Pancreas (tissue), 10 donors: ENCODE data around the gene GBX2. TPM values are rescaled to one million over a fixed set of nuclear protein-coding genes. Genes with fewer than 3 reads are reported as not detected.

Source experiments
- ATAC-seq, 4 donors: fragments of 200-7000 bp; cut with Tn5 transposase; one replicate each; pipeline versions ENCODE4 v1.8.0 to v1.9.1; 2020; ENCODE audit warnings: mild to moderate bottlenecking in 4 of 4, moderate library complexity in 4 of 4
- DNase-seq, 6 donors: peaks; one replicate each; pipeline ENCODE4 v3.0.0-alpha.2; 2020
- FAIRE-seq: peaks from 2 replicates; lab custom pipeline; 2012; peaks lifted over from hg19 to GRCh38; lab: Jason Lieb, UNC
- H3K27ac ChIP-seq, 4 donors: fragments of 200-600 bp; sonication (generic); 1 replicate in 3 of 4; 2 replicates in 1 of 4; pipeline versions ENCODE4 v1.5.0 to v1.8.0; 2020
- H3K27me3 ChIP-seq, 4 donors: fragments of 200-600 bp; one replicate each; pipeline ENCODE4 v1.8.0; 2021
- H3K36me3 ChIP-seq, 3 donors: fragments of 200-600 bp; sonication (generic) in 1 of 3; one replicate each; pipeline versions ENCODE4 v1.5.0 to v1.8.0; 2020 to 2021
- H3K4me1 ChIP-seq, 3 donors: fragments of 200-600 bp; one replicate each; pipeline ENCODE4 v1.8.0; 2021
- H3K4me3 ChIP-seq, 4 donors: fragments of 200-600 bp; sonication (generic) in 2 of 4; one replicate each; pipeline versions ENCODE4 v1.5.0 to v1.8.0; 2020 to 2021
- H3K9me3 ChIP-seq, 4 donors: fragments of 200-600 bp; one replicate each; pipeline ENCODE4 v1.8.0; 2021
- WGBS, 2 donors: extraction: QIAGEN DNeasy Blood & Tissue Kit; methylation state at CpG; one replicate each; pipeline ENCODE4 v1.1.7; 2013; 5-methylcytosine and 5-hydroxymethylcytosine counted together
- intact Hi-C, 3 donors: fragments of 100-400 bp; cut with DNase I; formaldehyde crosslinking; loops; one replicate each; pipeline versions ENCODE4 v1.11.1 to v1.14.2; 2022
- polyA plus RNA-seq, 2 donors: library from polyadenylated mRNA; stranded (reverse); fragments of 200-250 nt; gene quantifications; one replicate each; pipeline ENCODE4 v1.2.3, GENCODE V29; 2013
- total RNA-seq, 6 donors: library from RNA; stranded (reverse); fragmentation: NEBNext Ultra II Directional in 4 of 6; extraction: Animal tissue kit (Norgen Biotek cat#: 25700) in 4 of 6; gene quantifications; one replicate each; pipeline versions ENCODE4 v1.2.1 to v1.2.4, GENCODE V29; 2021 to 2023
- TF ChIP-seq, protein P1 (sequence below), 4 donors: fragments of 200-600 bp; sonication (generic) in 3 of 4; IDR thresholded peaks; one replicate each; pipeline versions ENCODE4 v1.5.0 to v1.8.0; 2021; ENCODE audit warnings: antibody characterized with exemption in 4 of 4
- donor health status: healthy with polysubstance abuse.
- donor health status: DM: no; HTN: no; CAD: no; lungs with moderate emphysema.
- donor health status: DM: no; HTN: no; CAD: no.
- donor health status: control.
- donor health status: control.
- donor health status: Bipolar disorder and iron deficiency.
- donor health status: DM: yes; HTN: yes; CAD: no.
- donor health status: DM: no; HTN: no; CAD: no.
- donor health status: DM: no; HTN: no; CAD: no.
- donor health status: DM: yes; HTN: yes; CAD: no.

Gene GBX2
- total and polyA plus RNA-seq, 8 donors, result not detected

DNA sequence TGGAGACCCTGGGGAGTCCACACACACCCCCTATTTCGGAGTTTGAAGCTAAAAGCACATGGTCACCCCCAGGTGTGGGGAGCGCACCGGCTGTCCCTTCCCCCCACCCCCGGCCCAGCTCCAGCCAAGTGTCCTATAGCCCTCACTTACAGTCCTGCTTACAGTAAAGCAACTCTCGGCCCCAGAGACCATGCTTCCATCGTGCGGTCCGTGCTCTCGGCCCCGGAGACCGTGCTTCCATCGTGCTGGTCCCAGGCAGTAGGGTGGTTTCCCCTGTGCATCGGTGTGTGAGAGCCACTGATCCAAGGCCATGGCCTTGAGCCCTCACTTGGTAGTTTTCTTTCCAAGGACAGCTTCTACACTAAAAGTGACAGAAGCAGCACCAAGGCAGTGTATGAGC lies 48.7 kb downstream of the GBX2 start:
- ATAC-seq (no peak), FAIRE-seq (no peak), DNase-seq (peak in 1 of 6 donors; percentile 15)
- H3K4me3 ChIP-seq, result no peak overlapping the region
- peaks cover 0 to 8% (median 0%) of the 10 kb centered on the region in 3 donors for H3K36me3 ChIP-seq
- intact Hi-C loops, result no loop called here
- no peak overlapping the region for H3K27ac ChIP-seq
- WGBS, 2 donors, result 86 to 90% methylated on average over 13 of the region's 13 CpGs
- H3K9me3 ChIP-seq, result no peaks in the 10 kb centered on the region
- TF ChIP-seq, protein P1, sequence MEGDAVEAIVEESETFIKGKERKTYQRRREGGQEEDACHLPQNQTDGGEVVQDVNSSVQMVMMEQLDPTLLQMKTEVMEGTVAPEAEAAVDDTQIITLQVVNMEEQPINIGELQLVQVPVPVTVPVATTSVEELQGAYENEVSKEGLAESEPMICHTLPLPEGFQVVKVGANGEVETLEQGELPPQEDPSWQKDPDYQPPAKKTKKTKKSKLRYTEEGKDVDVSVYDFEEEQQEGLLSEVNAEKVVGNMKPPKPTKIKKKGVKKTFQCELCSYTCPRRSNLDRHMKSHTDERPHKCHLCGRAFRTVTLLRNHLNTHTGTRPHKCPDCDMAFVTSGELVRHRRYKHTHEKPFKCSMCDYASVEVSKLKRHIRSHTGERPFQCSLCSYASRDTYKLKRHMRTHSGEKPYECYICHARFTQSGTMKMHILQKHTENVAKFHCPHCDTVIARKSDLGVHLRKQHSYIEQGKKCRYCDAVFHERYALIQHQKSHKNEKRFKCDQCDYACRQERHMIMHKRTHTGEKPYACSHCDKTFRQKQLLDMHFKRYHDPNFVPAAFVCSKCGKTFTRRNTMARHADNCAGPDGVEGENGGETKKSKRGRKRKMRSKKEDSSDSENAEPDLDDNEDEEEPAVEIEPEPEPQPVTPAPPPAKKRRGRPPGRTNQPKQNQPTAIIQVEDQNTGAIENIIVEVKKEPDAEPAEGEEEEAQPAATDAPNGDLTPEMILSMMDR (IDR thresholded peaks at IDR 0.05), result no peak
- H3K4me1 ChIP-seq, result no peaks in the 10 kb centered on the region
- no peaks in the 10 kb centered on the region for H3K27me3 ChIP-seq

DNA sequence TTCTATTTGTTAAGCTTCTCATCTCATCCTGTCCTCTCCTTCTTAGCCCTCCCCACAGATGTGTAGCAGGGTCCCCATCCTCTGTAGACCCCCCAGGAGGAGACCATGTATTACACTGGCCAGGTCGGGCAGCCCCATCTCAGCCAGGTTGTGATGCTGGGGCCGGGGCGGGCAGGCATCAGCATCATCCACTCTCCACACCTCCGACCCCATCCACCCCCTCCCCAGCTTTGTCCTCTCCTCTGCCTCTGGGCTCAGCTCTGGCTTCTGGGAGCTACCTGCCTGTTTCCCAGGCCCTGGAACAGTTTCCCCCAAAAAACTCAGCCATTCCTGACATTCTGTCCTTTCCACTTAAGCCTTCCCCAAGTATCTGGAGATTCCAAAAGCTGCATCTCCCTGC lies 49.2 kb downstream of the GBX2 start:
- no peaks in the 10 kb centered on the region for H3K4me1 ChIP-seq
- H3K27ac ChIP-seq, result no peak overlapping the region
- DNase-seq, result no peak
- FAIRE-seq, result no peak
- ATAC-seq, result no peak
- 94 to 100% methylated on average over 4 of the region's 4 CpGs for WGBS, 2 donors
- intact Hi-C loops, result no loop called here
- peaks cover 0 to 4% (median 0%) of the 10 kb centered on the region in 3 donors for H3K36me3 ChIP-seq
- H3K4me3 ChIP-seq, result no peak overlapping the region
- no peaks in the 10 kb centered on the region for H3K9me3 ChIP-seq
- TF ChIP-seq, protein P1 (IDR thresholded peaks at IDR 0.05), result no peak
- no peaks in the 10 kb centered on the region for H3K27me3 ChIP-seq

DNA sequence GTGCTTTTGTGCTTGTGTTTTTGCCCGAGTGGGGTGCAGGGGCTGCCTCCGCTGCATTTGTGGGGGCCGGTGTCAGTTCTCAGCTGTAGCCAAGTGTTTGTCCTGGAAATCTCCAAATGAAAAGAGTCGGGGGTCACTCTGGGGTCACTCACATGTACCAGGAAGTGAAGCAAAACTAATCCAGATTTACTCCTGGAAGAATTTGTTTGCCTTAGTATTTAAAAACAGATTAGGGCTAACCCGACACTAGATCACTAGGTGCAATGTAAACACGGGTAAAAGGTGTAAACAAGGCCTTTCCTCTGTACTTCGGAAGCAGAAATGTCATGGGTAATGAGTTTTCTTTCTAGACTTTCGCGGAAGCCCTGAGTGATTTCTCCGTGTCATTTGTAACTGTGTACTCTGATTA lies 50.3 kb downstream of the GBX2 start:
- 46% methylated on average over 10 of the region's 10 CpGs for WGBS, 2 donors
- FAIRE-seq (no peak), DNase-seq (peak in 1 of 6 donors; percentile 10)

DNA sequence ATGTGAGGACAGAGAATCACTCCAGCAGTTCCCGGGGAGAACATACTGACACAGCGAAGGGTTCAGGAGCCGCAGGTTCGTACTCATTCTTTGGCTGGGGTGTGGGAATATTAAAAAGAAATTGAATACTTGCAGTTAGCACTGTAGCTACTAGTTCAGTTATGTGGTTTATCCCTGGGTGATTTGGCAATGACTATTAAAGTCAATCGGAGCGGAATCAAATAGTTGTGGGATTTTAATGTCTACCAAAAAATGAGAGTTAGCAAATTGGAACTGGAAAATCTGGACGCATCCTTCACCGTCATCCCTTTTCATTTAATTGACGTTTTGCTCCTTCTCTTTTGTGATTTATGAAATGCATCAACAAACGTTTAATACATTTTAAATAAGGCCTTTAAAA lies 50.8 kb downstream of the GBX2 start:
- FAIRE-seq (no peak), DNase-seq (no peak), ATAC-seq (no peak)
- intact Hi-C loops, result no loop called here
- H3K9me3 ChIP-seq, result no peaks in the 10 kb centered on the region
- TF ChIP-seq, protein P1 (IDR thresholded peaks at IDR 0.05), result no peak
- no peak overlapping the region for H3K27ac ChIP-seq
- no peaks in the 10 kb centered on the region for H3K4me1 ChIP-seq
- H3K4me3 ChIP-seq, result no peak overlapping the region
- no peaks in the 10 kb centered on the region for H3K36me3 ChIP-seq
- WGBS, 2 donors, result 85% methylated on average over 10 of the region's 10 CpGs
- H3K27me3 ChIP-seq, result no peaks in the 10 kb centered on the region

More for the DNA sequence above, 50.3 kb downstream of the GBX2 start:
- Histone ChIP-seq H3K4me3 (no peak overlapping the region), H3K36me3 (no peaks in the 10 kb centered on the region), H3K9me3 (no peaks in the 10 kb centered on the region), H3K27me3 (no peaks in the 10 kb centered on the region), H3K27ac (no peak overlapping the region), H3K4me1 (no peaks in the 10 kb centered on the region)
- TF ChIP-seq, protein P1 (IDR thresholded peaks at IDR 0.05), result no peak
- intact Hi-C loops, result no loop called here
- peak in 3 of 4 donors; percentile 23 to 67 (median 63) for ATAC-seq

Other genes with a start within 250 kb of the GBX2 start
- not detected for gene ASB18, start 96.0 kb upstream of the GBX2 start, total RNA-seq
- gene ASB18, start 96.0 kb upstream of the GBX2 start, polyA plus RNA-seq, result not detected